HCT116 (cell line): ENCODE results near the gene ACTR8.

Experiments
- CTCF ChIP-seq, 3 experiments: fragments of 200-600 bp in 1 of 3; sonication (generic) in 1 of 3; IDR thresholded peaks in 2 of 3; conservative IDR thresholded peaks in 1 of 3; 2 replicates each; pipeline ENCODE4 v1.5.1; 2012 to 2017; ENCODE audit warnings: low read depth in 2 of 3, low read length in 2 of 3, antibody characterized with exemption in 1 of 3, borderline replicate concordance in 1 of 3, control low read depth in 1 of 3, mild to moderate bottlenecking in 1 of 3, mixed read lengths in 1 of 3, mixed run types in 1 of 3, moderate library complexity in 1 of 3; ENCODE audit not compliant: insufficient read depth in 1 of 3
- ELF1 ChIP-seq: IDR thresholded peaks from 2 replicates; pipeline ENCODE4 v1.6.1; 2012; ENCODE audit warnings: low read depth, borderline replicate concordance
- EZH2 ChIP-seq: fragments of 200-600 bp; sonication (generic); IDR thresholded peaks from 2 replicates; pipeline ENCODE4 v1.6.1; 2017; ENCODE audit warnings: antibody characterized with exemption, mixed run types
- EZH2phosphoT487 ChIP-seq: fragments of 200-600 bp; IDR thresholded peaks from 2 replicates; pipeline ENCODE4 v1.6.1; 2018; ENCODE audit warnings: antibody characterized with exemption, borderline replicate concordance
- MAX ChIP-seq: IDR thresholded peaks from 2 replicates; pipeline ENCODE4 v1.6.1; 2012
- POLR2A ChIP-seq: IDR thresholded peaks from 2 replicates; pipeline ENCODE4 v1.7.0; 2011; ENCODE audit warnings: borderline replicate concordance; ENCODE audit not compliant: insufficient read depth, insufficient read length; ENCODE audit errors: extremely low read depth
- POLR2AphosphoS5 ChIP-seq: IDR thresholded peaks from 2 replicates; pipeline ENCODE4 v1.6.1; 2011; ENCODE audit warnings: mild to moderate bottlenecking, low read depth, low read length, moderate library complexity
- RAD21 ChIP-seq: IDR thresholded peaks from 2 replicates; pipeline ENCODE4 v1.6.1; 2012; ENCODE audit warnings: low read depth, mild to moderate bottlenecking
- REST ChIP-seq: IDR thresholded peaks from 2 replicates; pipeline ENCODE4 v1.6.1; 2012; ENCODE audit warnings: low read depth
- SIN3A ChIP-seq: IDR thresholded peaks from 2 replicates; pipeline ENCODE4 v1.6.1; 2012; ENCODE audit warnings: low read depth
- TCF7L2 ChIP-seq: IDR thresholded peaks from 2 replicates; pipeline ENCODE4 v1.7.0; 2011; ENCODE audit warnings: borderline replicate concordance, inconsistent platforms; ENCODE audit not compliant: insufficient read depth, insufficient read length; ENCODE audit errors: extremely low read depth
- YY1 ChIP-seq: IDR thresholded peaks from 2 replicates; pipeline ENCODE4 v1.6.1; 2011; ENCODE audit warnings: low read length, low read depth, moderate library complexity, mild to moderate bottlenecking; ENCODE audit not compliant: insufficient replicate concordance; ENCODE audit errors: extremely low read depth

GRCh38 chr3:53830944-53831343, 51.0 kb downstream of the ACTR8 start:
- no peak for TF ChIP-seq CTCF (IDR thresholded peaks at IDR 0.05 in 2 of 3, conservative IDR thresholded peaks at IDR 0.05 in 1 of 3; ENCODE audit: borderline replicate concordance in 1 of 3, insufficient read depth in 1 of 3, low read depth in 2 of 3, low read length in 2 of 3)
- no peak for TF ChIP-seq TCF7L2
- no peak for TF ChIP-seq POLR2AphosphoS5
- TF ChIP-seq EZH2 = no peak
- no peak for TF ChIP-seq REST
- TF ChIP-seq POLR2A = no peak
- no peak for TF ChIP-seq RAD21
- TF ChIP-seq YY1 = no peak
- TF ChIP-seq MAX = no peak
- TF ChIP-seq SIN3A = no peak
- TF ChIP-seq ELF1 = no peak
- no peak for TF ChIP-seq EZH2phosphoT487
